SU-DHL-6 (cell line): Measurements from ENCODE around the gene ACTA1.
A peak's percentile ranks its signal among the peaks of the same experiment; 100 is the strongest.
"Not testable (repeated sequence)": the region's sequence is repeated elsewhere in the genome, so short reads cannot be mapped to it uniquely, and the experiment has no call there.

ENCODE experiments used
- H2AFZ ChIP-seq: fragments of 200-600 bp; sonication (generic); 2 replicates; pipeline ENCODE4 v1.6.1; 2014; ENCODE audit warnings: low read depth, mild to moderate bottlenecking, moderate library complexity, mixed read lengths, antibody characterized with exemption, low read length; ENCODE audit not compliant: severe bottlenecking
- H3F3A ChIP-seq: fragments of 200-600 bp; shearing (Covaris generic); 2 replicates; pipeline ENCODE4 v1.6.0; 2016; ENCODE audit warnings: antibody characterized with exemption, mild to moderate bottlenecking; ENCODE audit not compliant: insufficient read depth
- H3K27ac ChIP-seq: fragments of 200-600 bp; sonication (generic); 2 replicates; pipeline ENCODE4 v1.5.1; 2016; ENCODE audit warnings: low read depth, mild to moderate bottlenecking, low read length, moderate library complexity, mixed read lengths
- H3K27me3 ChIP-seq: fragments of 200-600 bp; sonication (generic), shearing (Covaris generic); 2 replicates; pipeline ENCODE4 v1.6.0; 2014; ENCODE audit warnings: mild to moderate bottlenecking, low read length
- H3K36me3 ChIP-seq: fragments of 200-600 bp; sonication (generic); 2 replicates; pipeline ENCODE4 v1.6.1; 2014; ENCODE audit warnings: mild to moderate bottlenecking, low read length, mixed read lengths
- H3K4me2 ChIP-seq: fragments of 300-600, 200-600 bp; shearing (Covaris generic), sonication (generic); 2 replicates; pipeline ENCODE4 v1.6.0; 2014; ENCODE audit warnings: low read length, low read depth, mild to moderate bottlenecking; ENCODE audit not compliant: poor library complexity, severe bottlenecking
- H3K4me3 ChIP-seq: fragments of 200-600 bp; sonication (generic); 2 replicates; pipeline ENCODE4 v1.5.1; 2014; ENCODE audit warnings: antibody characterized with exemption, low read length, mild to moderate bottlenecking, mixed read lengths; ENCODE audit not compliant: insufficient read depth, poor library complexity, severe bottlenecking
- H3K79me2 ChIP-seq: fragments of 200-600 bp; sonication (generic); 2 replicates; pipeline ENCODE4 v1.6.1; 2014; ENCODE audit warnings: mild to moderate bottlenecking, low read length, moderate library complexity; ENCODE audit not compliant: insufficient read depth
- H3K9ac ChIP-seq: fragments of 200-600 bp; sonication (generic); 2 replicates; pipeline ENCODE4 v1.7.0; 2014; ENCODE audit warnings: mild to moderate bottlenecking, low read length
- H3K9me2 ChIP-seq: fragments of 200-600 bp; sonication (generic); replicated peaks from 2 replicates; pipeline ENCODE4 v1.6.1; 2014; ENCODE audit warnings: low read length; ENCODE audit not compliant: insufficient read depth
- H3K9me3 ChIP-seq: fragments of 200-600 bp; sonication (generic); 2 replicates; pipeline ENCODE4 v1.6.1; 2014; ENCODE audit warnings: low read length, mixed read lengths; ENCODE audit not compliant: insufficient read depth
- H4K20me1 ChIP-seq: fragments of 200-600 bp; sonication (generic); 2 replicates; pipeline ENCODE4 v1.6.1; 2014; ENCODE audit warnings: low read depth, mild to moderate bottlenecking, antibody characterized with exemption, low read length, moderate library complexity, mixed read lengths
- EZH2phosphoT487 ChIP-seq: fragments of 200-600 bp; sonication (generic), shearing (Covaris generic); conservative IDR thresholded peaks from 2 replicates; pipeline ENCODE4 v1.6.1; 2018; ENCODE audit warnings: mild to moderate bottlenecking, antibody characterized with exemption, low read length, moderate library complexity, mixed read lengths
- TF ChIP-seq, protein P1 (sequence below): fragments of 200-600 bp; sonication (generic); IDR thresholded peaks from one replicate; pipeline ENCODE4 v1.5.1; 2017; ENCODE audit warnings: antibody characterized with exemption, mild to moderate bottlenecking, low read length, moderate library complexity; ENCODE audit not compliant: insufficient read depth, poor library complexity, severe bottlenecking

Gene ACTA1

DNA sequence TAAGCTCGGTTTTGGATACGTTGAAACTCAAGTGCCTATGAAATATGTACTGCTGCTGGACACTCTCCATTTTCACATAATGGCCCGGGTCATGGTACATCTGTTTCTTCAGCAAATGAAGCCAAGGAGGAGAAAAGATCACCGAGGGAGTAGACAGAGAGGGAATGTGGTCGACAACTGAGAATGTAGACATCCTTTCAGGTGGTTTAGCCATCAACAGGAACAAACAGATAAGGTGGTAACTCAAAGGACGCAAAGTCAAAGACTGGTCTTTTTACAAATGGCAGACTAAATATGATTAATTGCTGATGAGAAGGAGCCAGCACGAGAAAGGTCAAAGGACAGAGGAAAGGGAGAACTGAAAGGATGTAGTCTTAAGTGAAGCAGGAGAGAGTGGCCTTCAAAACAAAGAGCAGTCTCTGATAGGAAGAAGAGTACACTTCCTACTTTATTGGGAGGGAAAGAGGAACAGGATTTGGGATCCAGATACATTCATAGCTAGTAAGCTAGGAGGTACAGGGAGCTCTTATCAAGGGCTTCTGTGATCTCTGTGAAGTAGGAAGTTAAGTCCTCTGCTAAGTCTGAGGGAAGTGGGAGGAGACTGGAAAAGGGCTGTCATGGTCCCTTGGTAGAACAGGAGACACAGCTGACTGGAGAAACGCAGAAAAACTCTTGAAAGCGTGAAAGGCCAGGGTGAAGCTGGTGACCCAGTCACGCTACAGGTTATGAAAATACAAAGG lies 45.9 kb upstream of the ACTA1 start:
- no peaks in the 10 kb centered on the region for H3K9me2 ChIP-seq
- peak overlapping the region; percentile 36 for H3K27ac ChIP-seq
- no peaks in the 10 kb centered on the region for H3K79me2 ChIP-seq
- no peaks in the 10 kb centered on the region for H3K27me3 ChIP-seq
- no peak overlapping the region for H2AFZ ChIP-seq
- H3K4me3 ChIP-seq: no peak overlapping the region
- no peak overlapping the region for H3K9ac ChIP-seq
- H3K9me3 ChIP-seq: no peaks in the 10 kb centered on the region
- no peaks in the 10 kb centered on the region for H4K20me1 ChIP-seq
- peak overlapping the region; percentile 27 for H3K4me2 ChIP-seq
- peaks cover 15% of the 10 kb centered on the region for H3K36me3 ChIP-seq
- no peaks in the 10 kb centered on the region for H3F3A ChIP-seq
- TF ChIP-seq EZH2phosphoT487: no peak
- TF ChIP-seq, protein P1, sequence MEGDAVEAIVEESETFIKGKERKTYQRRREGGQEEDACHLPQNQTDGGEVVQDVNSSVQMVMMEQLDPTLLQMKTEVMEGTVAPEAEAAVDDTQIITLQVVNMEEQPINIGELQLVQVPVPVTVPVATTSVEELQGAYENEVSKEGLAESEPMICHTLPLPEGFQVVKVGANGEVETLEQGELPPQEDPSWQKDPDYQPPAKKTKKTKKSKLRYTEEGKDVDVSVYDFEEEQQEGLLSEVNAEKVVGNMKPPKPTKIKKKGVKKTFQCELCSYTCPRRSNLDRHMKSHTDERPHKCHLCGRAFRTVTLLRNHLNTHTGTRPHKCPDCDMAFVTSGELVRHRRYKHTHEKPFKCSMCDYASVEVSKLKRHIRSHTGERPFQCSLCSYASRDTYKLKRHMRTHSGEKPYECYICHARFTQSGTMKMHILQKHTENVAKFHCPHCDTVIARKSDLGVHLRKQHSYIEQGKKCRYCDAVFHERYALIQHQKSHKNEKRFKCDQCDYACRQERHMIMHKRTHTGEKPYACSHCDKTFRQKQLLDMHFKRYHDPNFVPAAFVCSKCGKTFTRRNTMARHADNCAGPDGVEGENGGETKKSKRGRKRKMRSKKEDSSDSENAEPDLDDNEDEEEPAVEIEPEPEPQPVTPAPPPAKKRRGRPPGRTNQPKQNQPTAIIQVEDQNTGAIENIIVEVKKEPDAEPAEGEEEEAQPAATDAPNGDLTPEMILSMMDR: no peak

GRCh38 chr1:229478852-229479251 lies 45.0 kb upstream of the ACTA1 start:
- H3K9ac ChIP-seq: no peak overlapping the region
- no peak overlapping the region; the same call in 1 of the 2 replicates for H3K27ac ChIP-seq
- peaks cover 10% of the 10 kb centered on the region; the same call in 1 of the 2 replicates for H3K36me3 ChIP-seq
- no peaks in the 10 kb centered on the region for H3F3A ChIP-seq
- no peaks in the 10 kb centered on the region for H3K9me2 ChIP-seq
- H4K20me1 ChIP-seq: no peaks in the 10 kb centered on the region
- H3K9me3 ChIP-seq: no peaks in the 10 kb centered on the region
- H2AFZ ChIP-seq: no peak overlapping the region
- no peaks in the 10 kb centered on the region for H3K79me2 ChIP-seq
- no peak overlapping the region for H3K4me3 ChIP-seq
- no peak overlapping the region for H3K4me2 ChIP-seq
- TF ChIP-seq EZH2phosphoT487: no peak
- TF ChIP-seq, protein P1: no peak
- H3K27me3 ChIP-seq: no peaks in the 10 kb centered on the region

DNA sequence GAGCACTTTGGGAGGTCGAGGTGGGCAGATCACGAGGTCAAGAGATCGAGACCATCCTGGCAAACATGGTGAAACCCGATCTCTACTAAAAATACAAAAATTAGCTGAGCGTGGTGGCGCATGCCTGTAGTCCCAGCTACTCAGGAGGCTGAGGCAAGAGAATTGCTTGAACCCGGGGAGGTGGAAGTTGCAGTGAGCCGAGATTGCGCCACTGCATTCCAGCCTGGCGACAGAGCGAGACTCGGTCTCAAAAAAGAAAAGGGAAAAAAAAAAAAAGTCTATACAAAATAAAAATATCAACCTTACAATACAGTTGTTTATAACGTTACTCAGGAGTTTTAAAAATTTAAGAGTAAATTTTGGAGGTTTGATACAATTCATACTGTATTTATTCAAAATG lies 42.0 kb upstream of the ACTA1 start:
- H2AFZ ChIP-seq, H3F3A ChIP-seq, H3K79me2 ChIP-seq, H3K9me2 ChIP-seq, H3K9ac ChIP-seq, H3K27ac ChIP-seq, H3K4me3 ChIP-seq, H3K4me2 ChIP-seq, H4K20me1 ChIP-seq, H3K27me3 ChIP-seq, H3K36me3 ChIP-seq, H3K9me3 ChIP-seq: not testable (repeated sequence)

DNA sequence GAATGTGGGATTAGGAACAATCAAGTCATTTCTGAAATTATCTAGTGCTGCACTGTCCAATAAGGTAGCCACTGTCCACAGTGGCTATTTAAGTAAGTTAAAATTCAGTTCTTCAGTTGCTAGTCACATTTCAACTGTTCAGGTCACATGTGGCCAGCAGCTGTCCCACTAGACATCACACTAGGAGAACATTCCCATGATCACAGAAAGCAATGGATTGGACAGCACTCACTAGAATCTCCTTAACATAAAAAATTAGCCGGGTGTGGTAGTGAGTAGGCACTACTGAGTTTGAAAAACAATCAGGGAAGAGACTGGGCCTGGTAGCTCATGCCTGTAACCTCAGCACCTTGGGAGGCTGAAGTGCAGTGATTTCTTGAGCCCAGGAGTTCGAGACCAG lies 40.6 kb upstream of the ACTA1 start:
- Histone ChIP-seq H3K27me3 (no peaks in the 10 kb centered on the region), H3K9me2 (no peaks in the 10 kb centered on the region), H3K9ac (no peak overlapping the region), H3K9me3 (no peaks in the 10 kb centered on the region), H3K79me2 (no peaks in the 10 kb centered on the region), H3K4me2 (no peak overlapping the region), H3K27ac (no peak overlapping the region), H2AFZ (no peak overlapping the region), H3F3A (no peaks in the 10 kb centered on the region), H4K20me1 (no peaks in the 10 kb centered on the region), H3K4me3 (no peak overlapping the region), H3K36me3 (peaks cover 12% of the 10 kb centered on the region; the same call in 1 of the 2 replicates)
- TF ChIP-seq, protein P1: no peak
- no peak for TF ChIP-seq EZH2phosphoT487
